GM21619 (cell line): ENCODE data around the gene DCLRE1B.

ENCODE experiments used
- ATAC-seq: cut with Tn5 transposase; IDR thresholded peaks from one replicate; pipeline ENCODE4 v1.9.1; 2021; ENCODE audit not compliant: unreplicated experiment

The DCLRE1B gene

DNA sequence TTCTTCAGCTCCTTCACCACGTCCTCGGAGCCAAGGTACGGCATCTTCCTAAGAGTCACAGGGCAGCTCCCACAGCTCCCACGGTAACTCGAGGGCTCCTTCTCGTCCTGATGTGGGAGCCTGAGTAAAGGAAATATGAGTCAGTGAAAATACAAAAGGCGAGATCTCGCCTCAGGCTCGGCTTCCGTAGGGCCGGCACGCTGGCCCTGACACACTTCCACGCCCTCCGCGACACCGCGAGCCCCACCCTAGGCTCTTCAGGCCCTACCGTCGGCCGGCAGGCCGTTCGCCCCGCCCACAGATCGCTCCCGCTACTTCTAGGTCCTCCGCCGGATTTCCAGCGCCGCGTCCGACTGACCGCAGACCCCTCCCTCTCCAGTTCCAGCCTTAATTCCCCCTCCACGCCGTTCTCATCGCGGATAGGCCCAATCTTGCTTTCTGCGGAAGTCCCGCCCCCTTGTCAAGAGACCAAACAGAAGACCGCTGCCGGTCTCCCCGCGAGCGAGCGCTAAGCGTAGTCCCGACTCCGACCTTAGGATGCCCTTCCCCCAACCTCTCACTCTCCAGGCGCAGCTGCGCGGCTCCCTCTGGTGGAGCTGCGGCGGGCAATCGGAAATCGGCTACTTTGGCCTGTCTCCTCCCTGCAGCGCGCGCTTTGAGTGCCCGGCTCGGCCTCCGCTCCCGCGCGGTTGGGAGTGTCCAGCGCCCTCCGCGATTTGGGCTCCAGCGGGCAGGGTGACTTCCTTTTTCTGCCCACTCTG is at the start of gene DCLRE1B, which contains the start of gene AP4B1:
DCLRE1B (plus strand) TSS at position 653 of the 761 bp plus-strand sequence. CDS start 261 bp downstream, outside the sequence.
AP4B1 (minus strand) TSS at position 126 of the 761 bp plus-strand sequence; CDS start at position 44, 82 bp downstream.
- peak; percentile 90 for ATAC-seq

GRCh38 chr1:113855630-113856400 is 49.3 kb upstream of the DCLRE1B start:
- ATAC-seq: no peak

DNA sequence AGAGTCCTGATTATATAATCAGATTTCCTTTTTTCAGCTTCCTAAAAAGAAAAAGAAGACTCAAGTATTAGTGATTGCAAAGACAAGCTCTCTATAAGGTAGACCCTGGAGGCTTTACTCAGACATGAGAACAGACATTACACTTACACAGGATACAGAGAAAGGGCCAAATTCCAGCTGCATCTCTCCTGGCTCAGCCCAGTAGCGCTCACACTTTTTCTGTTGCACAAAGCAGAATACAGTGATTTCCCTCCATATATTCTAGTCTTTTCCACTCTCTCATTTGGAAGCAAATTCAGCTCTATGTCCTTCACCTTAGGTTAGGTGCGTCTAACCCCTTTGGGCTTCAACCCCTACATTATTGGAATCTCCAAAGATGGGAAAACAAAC is 48.7 kb upstream of the DCLRE1B start:
- ATAC-seq: no peak

DNA sequence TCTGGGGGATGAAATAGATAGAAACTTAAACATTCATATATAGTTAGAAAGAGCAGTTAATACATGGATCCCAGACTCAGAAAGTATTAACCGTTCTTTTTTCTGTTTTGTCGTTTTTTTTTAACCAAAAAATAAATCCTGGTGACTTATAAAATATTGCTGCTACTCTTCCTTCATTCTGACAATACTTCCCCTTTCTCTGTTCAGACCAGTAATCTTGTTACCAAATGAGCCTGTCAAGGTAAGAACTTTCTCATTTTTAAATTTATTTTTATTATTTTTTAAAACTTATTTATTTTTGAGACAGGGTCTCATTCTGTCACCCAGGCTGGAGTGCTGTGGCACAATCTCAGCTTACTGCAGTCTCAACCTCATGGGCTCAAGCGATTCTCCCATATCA is 47.4 kb upstream of the DCLRE1B start:
- no peak for ATAC-seq

GRCh38 chr1:113858418-113858817 is 46.7 kb upstream of the DCLRE1B start:
- no peak for ATAC-seq

GRCh38 chr1:113858982-113859381 is 46.1 kb upstream of the DCLRE1B start:
- no peak for ATAC-seq

DNA sequence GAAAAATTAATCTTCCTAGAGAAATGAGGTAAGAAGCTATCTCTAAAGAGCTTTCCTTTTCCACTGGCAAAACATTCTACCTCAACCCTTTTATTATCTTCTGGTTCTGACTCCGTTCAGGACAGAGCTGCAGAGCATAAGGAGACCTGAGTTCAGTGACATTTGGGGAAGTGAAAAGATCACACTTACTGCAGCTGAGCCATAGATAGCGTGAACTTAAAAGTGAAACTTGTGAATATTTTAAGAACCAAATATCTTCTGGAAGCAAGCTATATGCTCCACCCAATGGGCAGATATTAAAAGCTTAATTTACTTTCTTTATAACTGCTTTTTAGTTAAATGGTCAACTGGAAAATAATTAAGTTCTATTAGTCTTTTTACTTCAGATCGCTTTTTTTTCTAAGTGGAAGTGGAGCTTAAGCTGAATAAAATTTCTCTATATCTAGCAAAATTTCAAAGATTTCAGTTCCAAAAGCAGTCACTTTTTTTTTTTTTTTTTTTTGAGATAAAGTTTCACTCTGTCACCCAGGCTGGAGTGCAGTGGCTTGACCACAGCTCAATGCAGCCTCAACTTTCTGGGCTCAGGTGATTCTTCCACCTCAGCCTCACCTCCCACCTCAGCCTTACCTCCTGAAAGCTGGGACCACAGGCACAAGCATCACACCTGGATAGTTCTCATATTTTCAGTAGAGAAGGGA is 45.5 kb upstream of the DCLRE1B start:
- peak; percentile 86 for ATAC-seq

GRCh38 chr1:113860891-113861290 is 44.2 kb upstream of the DCLRE1B start:
- ATAC-seq: no peak

- no peak for ATAC-seq
These were observed 43.5 kb upstream of the DCLRE1B start for GRCh38 chr1:113861641-113862040.

GRCh38 chr1:113868387-113869083 is 36.6 kb upstream of the DCLRE1B start:
- ATAC-seq: no peak

DNA sequence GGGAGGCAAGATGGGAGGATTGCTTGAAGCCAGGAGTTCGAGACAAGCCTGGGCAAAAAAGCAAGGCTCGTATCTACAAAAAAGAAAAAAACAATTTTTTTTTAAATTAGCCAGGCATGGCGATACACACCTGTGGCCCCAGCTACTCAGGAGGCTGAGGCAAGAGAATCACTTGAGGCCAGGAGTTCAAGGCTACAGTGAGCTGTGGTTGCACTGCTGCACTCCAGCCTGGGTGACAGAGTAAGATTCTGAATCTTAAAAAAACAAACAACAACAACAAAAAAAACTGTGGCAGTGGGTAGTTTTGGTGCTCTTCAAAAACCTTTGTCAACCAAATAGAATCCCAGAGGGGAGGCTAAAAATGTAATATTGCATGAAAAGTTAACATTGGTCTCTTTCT is 34.3 kb upstream of the DCLRE1B start:
- ATAC-seq: no peak

DNA sequence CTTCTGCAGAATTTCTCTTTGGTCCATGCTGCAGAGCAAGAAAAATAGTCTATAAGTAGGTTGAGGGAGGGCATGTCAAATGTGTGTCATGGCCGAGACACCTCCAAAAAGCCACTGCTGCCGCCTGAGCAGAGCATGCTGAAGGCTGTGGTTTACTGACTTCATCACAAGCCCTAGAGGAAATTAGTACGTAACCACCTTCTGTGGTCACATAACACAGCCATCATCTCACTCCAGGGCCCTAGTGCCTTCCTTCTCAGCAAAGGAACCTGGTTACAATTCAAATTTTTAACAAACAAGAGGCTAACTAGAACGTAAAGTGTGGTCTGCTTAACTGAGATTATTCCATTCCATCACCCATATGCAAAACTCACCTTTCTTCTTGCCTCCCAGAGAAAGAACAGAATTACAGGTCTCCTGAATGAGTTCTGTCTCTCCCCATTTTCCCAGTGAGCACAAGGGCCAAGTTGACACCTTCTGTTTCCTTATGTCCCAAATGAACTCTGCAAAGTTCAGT is 33.5 kb upstream of the DCLRE1B start, which contains the start of gene PTPN22:
PTPN22 (minus strand) TSS at position 116 of the 517 bp plus-strand sequence.
- peak; percentile 83 for ATAC-seq

GRCh38 chr1:113872219-113872935 is 32.7 kb upstream of the DCLRE1B start:
- ATAC-seq: no peak

DNA sequence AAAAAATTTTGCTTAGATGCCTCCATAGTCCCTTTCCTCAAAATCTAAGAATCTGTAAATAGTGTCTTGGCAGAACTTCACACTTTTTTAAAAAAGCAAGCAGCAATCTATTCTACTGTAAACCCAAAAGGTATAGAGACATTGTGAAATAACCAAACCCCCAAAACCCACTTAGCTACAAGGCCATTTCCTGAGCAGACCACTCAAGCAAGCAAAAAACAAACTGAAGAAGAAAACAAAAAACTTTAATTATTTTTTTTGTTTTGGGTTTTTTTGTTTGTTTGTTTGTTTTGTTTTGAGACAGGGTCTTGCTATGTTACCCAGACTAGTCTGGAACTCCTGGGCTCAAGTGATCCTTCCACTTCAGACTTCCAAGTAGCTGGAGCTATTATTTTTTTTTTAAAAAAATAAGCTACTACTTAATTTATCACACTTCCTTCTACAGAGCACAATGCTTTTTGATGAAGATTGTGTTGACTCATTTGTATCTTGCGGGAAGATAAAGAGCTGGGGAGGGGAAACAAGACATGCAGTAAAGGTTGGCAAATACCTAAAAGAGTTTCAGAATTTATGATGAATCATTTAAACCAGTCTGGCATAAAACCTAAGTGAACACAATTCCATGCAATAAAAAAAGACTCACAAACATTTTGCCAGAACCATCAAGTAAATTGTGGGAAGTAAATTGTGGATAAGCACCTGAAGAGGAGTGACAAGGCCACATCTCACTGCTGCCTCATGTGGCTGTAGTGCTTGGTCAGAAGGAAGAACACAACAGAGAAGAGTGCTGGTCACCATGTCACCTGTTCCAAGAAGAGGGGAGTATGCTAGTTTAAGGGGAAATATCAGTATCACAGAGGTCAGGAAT is 30.9 kb upstream of the DCLRE1B start:
- no peak for ATAC-seq

DNA sequence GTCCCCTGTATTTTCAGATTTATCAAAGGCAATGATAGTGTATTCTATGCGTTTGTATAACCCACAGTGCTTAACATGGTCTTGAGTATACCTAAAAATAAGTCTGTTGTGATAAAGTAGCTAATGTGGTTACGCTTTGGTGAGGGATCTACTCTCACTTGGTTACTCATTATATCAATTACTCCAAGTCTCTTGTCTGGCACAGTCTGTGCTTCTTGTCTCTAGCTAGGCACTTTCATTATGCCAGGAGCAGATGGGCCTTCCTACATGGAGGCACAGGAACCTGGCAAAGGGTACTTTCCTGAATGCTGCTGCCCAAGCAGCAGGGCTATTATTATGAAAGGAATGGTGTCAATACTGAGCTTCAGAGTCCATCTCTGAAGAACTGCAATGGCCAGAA is 29.4 kb upstream of the DCLRE1B start:
- peak; percentile 42 for ATAC-seq

DNA sequence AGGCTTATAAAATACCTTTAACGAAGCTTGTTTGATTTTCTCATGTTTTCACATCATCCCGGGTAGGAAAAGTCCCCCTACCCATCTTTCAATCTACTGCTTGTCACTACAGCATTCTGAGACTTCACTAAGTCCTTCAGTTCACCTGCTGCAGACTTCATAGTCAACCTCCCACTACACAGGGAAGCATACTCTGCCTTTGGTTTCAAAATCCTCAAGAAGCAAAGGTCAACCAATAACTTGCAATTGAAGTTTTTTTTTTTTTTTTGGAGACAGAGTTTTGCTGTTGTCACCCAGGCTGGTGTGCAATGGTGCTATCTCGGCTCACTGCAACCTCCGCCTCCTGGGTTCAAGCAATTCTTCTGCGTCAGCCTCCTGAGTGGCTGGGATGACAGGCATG is 28.9 kb upstream of the DCLRE1B start:
- ATAC-seq: no peak

- no peak for ATAC-seq
These were observed 25.4 kb upstream of the DCLRE1B start for GRCh38 chr1:113879739-113880038.

DNA sequence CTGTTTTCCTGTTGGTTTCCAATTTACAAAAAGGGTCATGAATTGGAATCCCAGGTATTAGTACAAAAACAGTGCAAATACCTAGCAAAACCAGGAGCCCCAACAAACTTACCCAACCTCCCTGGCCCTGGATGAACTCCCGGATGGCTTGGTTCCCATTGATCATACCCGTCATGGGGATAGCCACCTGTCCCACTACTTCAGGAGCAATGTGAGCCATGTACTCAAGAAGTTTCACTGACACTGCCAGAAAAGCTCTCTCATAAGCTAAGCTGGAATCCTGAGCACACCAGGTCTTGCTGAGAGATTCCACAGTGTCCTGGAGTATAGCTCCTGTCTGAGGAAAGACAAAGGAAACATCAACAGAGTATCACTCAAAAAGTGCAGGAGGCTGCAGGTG is 23.5 kb upstream of the DCLRE1B start:
- no peak for ATAC-seq
